ENCODE data around the gene ARHGEF38.
"Not testable (repeated sequence)": the region's sequence is repeated elsewhere in the genome, so short reads cannot be mapped to it uniquely, and the experiment has no call there.

The ARHGEF38 gene

GRCh38 chr4:105714932-105715331 lies 162.5 kb downstream of the ARHGEF38 start:
- no peak for ATAC-seq
- DNase-seq = no peak

- DNase-seq (no peak), ATAC-seq (no peak)
Measured at GRCh38 chr4:105715692-105716278, 163.4 kb downstream of the ARHGEF38 start.

DNA sequence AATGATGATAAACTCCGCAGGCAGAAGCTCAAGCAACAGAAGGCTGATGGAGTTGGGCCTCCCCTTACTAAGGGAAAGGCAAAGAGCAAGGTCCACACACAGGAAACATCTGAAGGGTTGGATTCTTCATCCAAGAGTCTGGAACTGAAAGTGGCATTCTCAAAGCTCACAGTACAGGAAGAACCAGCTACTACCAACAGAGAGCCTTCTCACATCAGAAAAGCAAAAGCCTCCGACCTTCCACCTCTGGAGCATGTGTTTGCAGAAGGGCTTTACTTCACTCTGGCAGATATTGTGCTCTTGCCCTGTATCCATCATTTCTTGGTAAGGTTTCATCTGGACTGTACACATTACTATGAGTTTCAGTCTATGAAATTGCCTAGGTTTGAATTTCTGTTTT lies 166.8 kb downstream of the ARHGEF38 start:
- ATAC-seq = no peak

DNA sequence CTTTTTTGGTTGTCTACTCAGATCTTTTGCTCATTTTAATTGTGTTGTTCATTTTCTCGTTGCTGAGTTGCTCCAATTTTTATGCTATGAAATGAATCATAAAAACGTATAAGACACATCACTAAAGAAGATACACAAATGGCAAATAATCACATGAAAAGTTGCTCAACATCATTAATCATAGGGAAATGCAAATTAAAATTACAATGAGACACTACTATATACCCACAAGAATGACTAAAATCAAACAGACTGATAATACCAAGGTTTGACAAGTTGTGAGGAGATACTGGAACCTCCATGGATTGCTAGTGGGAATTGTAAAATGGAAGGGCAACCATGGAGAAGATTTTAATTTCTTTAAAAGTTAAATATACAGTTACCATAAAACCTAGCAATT lies 173.2 kb downstream of the ARHGEF38 start:
- ATAC-seq = no peak

More for the DNA sequence above, 166.8 kb downstream of the ARHGEF38 start:
- no peak for DNase-seq

DNA sequence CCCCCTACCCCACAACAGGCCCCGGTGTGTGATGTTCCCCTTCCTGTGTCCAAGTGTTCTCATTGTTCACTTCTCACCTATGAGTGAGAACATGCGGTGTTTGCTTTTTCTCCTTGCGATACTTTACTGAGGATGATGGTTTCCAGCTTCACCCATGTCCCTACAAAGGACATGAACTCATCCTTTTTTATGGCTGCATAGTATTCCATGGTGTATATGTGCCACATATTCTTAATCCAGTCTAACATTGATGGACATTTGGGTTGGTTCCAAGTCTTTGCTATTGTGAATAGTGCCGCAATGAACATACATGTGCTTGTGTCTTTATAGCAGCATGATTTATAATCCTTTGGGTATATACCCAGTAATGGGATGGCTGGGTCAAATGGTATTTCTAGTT lies 177.5 kb downstream of the ARHGEF38 start:
- ATAC-seq, DNase-seq: not testable (repeated sequence)

More for the DNA sequence above, 173.2 kb downstream of the ARHGEF38 start:
- DNase-seq = no peak
